ENCODE results near the gene LRRFIP2. TPM values are rescaled to one million over a fixed set of nuclear protein-coding genes. Genes with fewer than 3 reads are reported as not detected.
A peak's percentile ranks its signal among the peaks of the same experiment; 100 is the strongest.

Gene LRRFIP2
- total and polyA plus RNA-seq, 11 donors = 67.7 to 161 (median 112) TPM

- Histone ChIP-seq H3K27ac (no peak overlapping the region), H3K4me1 (peaks cover 0 to 18% (median 0%) of the 10 kb centered on the region in 12 donors), H3K36me3 (no peaks in the 10 kb centered on the region), H3K9me3 (no peaks in the 10 kb centered on the region), H3K27me3 (no peaks in the 10 kb centered on the region), H3K4me3 (no peak overlapping the region)
- 79 to 88% (median 84%) methylated on average over 2 of the region's 2 CpGs for WGBS, 4 donors
- intact Hi-C loops (cut with DNase I) = no loop called here
- no peak for TF ChIP-seq POLR2A (IDR thresholded peaks at IDR 0.05)
- TF ChIP-seq CTCF (IDR thresholded peaks at IDR 0.05) = no peak
- DNase-seq (no peak), ATAC-seq (no peak)
Measured at GRCh38 chr3:37198547-37198946, 24.2 kb upstream of the LRRFIP2 start.

GRCh38 chr3:37197810-37198371 lies 23.5 kb upstream of the LRRFIP2 start:
- Histone ChIP-seq H3K36me3 (no peaks in the 10 kb centered on the region), H3K27me3 (no peaks in the 10 kb centered on the region), H3K9me3 (no peaks in the 10 kb centered on the region), H3K4me3 (no peak overlapping the region), H3K4me1 (peaks cover 0 to 18% (median 0%) of the 10 kb centered on the region in 12 donors), H3K27ac (no peak overlapping the region)
- DNase-seq (no peak), ATAC-seq (peak in 1 of 4 donors; percentile 47)
- TF ChIP-seq POLR2A (IDR thresholded peaks at IDR 0.05) (no peak), CTCF (IDR thresholded peaks at IDR 0.05) (no peak)
- 44 to 64% (median 50%) methylated on average over 2 of the region's 2 CpGs for WGBS, 4 donors
- intact Hi-C loops (cut with DNase I) = no loop called here

- TF ChIP-seq CTCF (IDR thresholded peaks at IDR 0.05) (no peak), POLR2A (IDR thresholded peaks at IDR 0.05) (no peak)
- DNase-seq (no peak), ATAC-seq (peak in 1 of 4 donors; percentile 62)
- WGBS, 4 donors = 58 to 86% (median 72%) methylated on average over 5 of the region's 5 CpGs
- intact Hi-C loops (cut with DNase I) = no loop called here
- no peak overlapping the region for H3K27ac ChIP-seq
- no peak overlapping the region for H3K4me3 ChIP-seq
- H3K36me3 ChIP-seq = no peaks in the 10 kb centered on the region
- H3K4me1 ChIP-seq = peaks cover 0 to 18% (median 0%) of the 10 kb centered on the region in 12 donors
- H3K27me3 ChIP-seq = no peaks in the 10 kb centered on the region
- H3K9me3 ChIP-seq = no peaks in the 10 kb centered on the region
Measured at GRCh38 chr3:37194533-37194932, 20.2 kb upstream of the LRRFIP2 start.

GRCh38 chr3:37190667-37191066 lies 16.3 kb upstream of the LRRFIP2 start:
- H3K36me3 ChIP-seq = no peaks in the 10 kb centered on the region
- no peak overlapping the region for H3K4me3 ChIP-seq
- H3K27ac ChIP-seq = no peak overlapping the region
- no peak for TF ChIP-seq CTCF (IDR thresholded peaks at IDR 0.05)
- TF ChIP-seq POLR2A (IDR thresholded peaks at IDR 0.05) = no peak
- peaks cover 0 to 6% (median 0%) of the 10 kb centered on the region in 12 donors for H3K4me1 ChIP-seq
- no peaks in the 10 kb centered on the region for H3K27me3 ChIP-seq
- 58 to 64% (median 59%) methylated on average over 1 of the region's 1 CpG for WGBS, 4 donors
- no peak for ATAC-seq
- intact Hi-C loops (cut with DNase I) = no loop called here
- no peak for DNase-seq
- H3K9me3 ChIP-seq = no peaks in the 10 kb centered on the region

Data from heart left ventricle (tissue), 16 donors.